ENCODE results near the gene C11orf21. TPM values are rescaled to one million over a fixed set of nuclear protein-coding genes. Genes with fewer than 3 reads are reported as not detected.

C11orf21 gene
- total and polyA plus RNA-seq, 2 of the 8 experiments (the other 6 are each of a cell fraction or from before 2014, with no cell fraction given), result not detected

GRCh38 chr11:2295971-2296912 lies 5.5 kb downstream of the C11orf21 start:
- H2BK20ac ChIP-seq (ENCODE audit: low read length), result no peak overlapping the region
- no peaks in the 10 kb centered on the region for H3K79me1 ChIP-seq (ENCODE audit: low read depth, low read length)
- H3K4me2 ChIP-seq (ENCODE audit: insufficient read depth in 1 of 2, low read depth in 2 of 2, low read length in 2 of 2), result no peak overlapping the region
- no peak overlapping the region for H4K91ac ChIP-seq (replicated peaks; ENCODE audit: insufficient read length, low read length)
- ChIA-PET POLR2A (ENCODE audit: partially characterized antibody) (interaction anchor here (1.9 kb wide), 1 partner anchor 97 kb away, joined by 4 read pairs; no protein-coding TSS in a partner anchor), CTCF (ENCODE audit: partially characterized antibody) (interaction anchor here (0.8 to 14.9 kb wide), 12 partner anchors 9 to 124 kb away, joined by 3 to 333 read pairs (median 6); no protein-coding TSS in a partner anchor)
- H2BK12ac ChIP-seq (ENCODE audit: low read depth, low read length), result no peak overlapping the region
- no peak overlapping the region for H3K14ac ChIP-seq (ENCODE audit: insufficient read length)
- no peak overlapping the region for H2BK5ac ChIP-seq (ENCODE audit: low read depth, low read length)
- H2BK120ac ChIP-seq (replicated peaks; ENCODE audit: low read depth, low read length), result no peak overlapping the region
- no peak for FAIRE-seq
- H3K9me3 ChIP-seq (ENCODE audit: insufficient read depth in 2 of 2, low read depth in 1 of 2, low read length in 1 of 2), result no peaks in the 10 kb centered on the region
- no peak overlapping the region for H3K4me3 ChIP-seq (ENCODE audit: extremely low read depth in 1 of 4, insufficient read depth in 2 of 4, low read depth in 3 of 4, low read length in 4 of 4)
- no peaks in the 10 kb centered on the region for H4K20me1 ChIP-seq (replicated peaks in 1 of 2; ENCODE audit: control insufficient read depth in 1 of 2, insufficient read depth in 2 of 2, low read length in 2 of 2)
- H3K23ac ChIP-seq (ENCODE audit: insufficient read length), result no peak overlapping the region
- H3K79me2 ChIP-seq (ENCODE audit: control insufficient read depth in 1 of 2, insufficient read depth in 2 of 2, low read length in 2 of 2), result no peaks in the 10 kb centered on the region
- no peak overlapping the region for H2AFZ ChIP-seq (ENCODE audit: low read length)
- H3K56ac ChIP-seq (replicated peaks; ENCODE audit: insufficient read length, low read depth, low read length), result no peak overlapping the region
- 87% methylated on average over 17 of the region's 17 CpGs; no CpG with 5 or more reads in 1 of the 2 experiments for WGBS, 2 experiments (ENCODE audit: extremely low coverage in 1 of 2, insufficient coverage in 1 of 2, insufficient read length in 1 of 2, insufficient replicate concordance in 2 of 2, low coverage in 1 of 2, low lambda C conversion rate in 2 of 2, missing lambda C conversion rate in 1 of 2)
- no peak overlapping the region for H3K18ac ChIP-seq (ENCODE audit: extremely low read depth, low read length)
- H3K9ac ChIP-seq (replicated peaks in 1 of 4; ENCODE audit: extremely low read depth in 1 of 4, low read depth in 3 of 4, low read length in 3 of 4), result no peak overlapping the region
- H3K27ac ChIP-seq (ENCODE audit: low read depth, low read length), result no peak overlapping the region
- H4K8ac ChIP-seq (ENCODE audit: extremely low read depth, insufficient read depth, low read length), result no peak overlapping the region
- H2AK5ac ChIP-seq (ENCODE audit: low read depth, low read length), result no peak overlapping the region
- H3K27me3 ChIP-seq (replicated peaks in 1 of 4; ENCODE audit: control insufficient read depth in 3 of 4, extremely low read depth in 1 of 4, insufficient read depth in 3 of 4, low read length in 3 of 4), result peaks cover 0 to 4% (median 1%) of the 10 kb centered on the region in 4 experiments; a peak in 2 of 7 replicates
- H2BK15ac ChIP-seq (ENCODE audit: low read length), result no peak overlapping the region
- no peak overlapping the region for H4K5ac ChIP-seq (ENCODE audit: insufficient read length, low read depth, low read length)
- H3K36me3 ChIP-seq (ENCODE audit: control insufficient read depth in 2 of 4, insufficient read depth in 4 of 4, low read length in 3 of 4), result no peaks in the 10 kb centered on the region
- no peak for DNase-seq (ENCODE audit: low read depth in 1 of 2, low spot score in 2 of 2)
- no peaks in the 10 kb centered on the region for H3K23me2 ChIP-seq (ENCODE audit: low read depth, low read length)
- H3K4ac ChIP-seq (replicated peaks; ENCODE audit: insufficient read length, low read depth, low read length), result no peak overlapping the region
- no peaks in the 10 kb centered on the region for H3K4me1 ChIP-seq (replicated peaks in 1 of 4; ENCODE audit: control insufficient read depth in 3 of 4, insufficient read depth in 4 of 4, low read length in 3 of 4)
- no peak for TF ChIP-seq RAD21 (IDR thresholded peaks at IDR 0.05 in 1 of 2, conservative IDR thresholded peaks at IDR 0.05 in 1 of 2; ENCODE audit: low read depth in 2 of 2, low read length in 2 of 2)
- TF ChIP-seq CBX5 (IDR thresholded peaks at IDR 0.05; ENCODE audit: low read depth, low read length), result no peak
- no peak for TF ChIP-seq HDAC6 (IDR thresholded peaks at IDR 0.05; ENCODE audit: low read depth, low read length)
- no peak for TF ChIP-seq CHD1 (IDR thresholded peaks at IDR 0.05; ENCODE audit: low read depth, low read length)
- no peak for TF ChIP-seq EP300 (IDR thresholded peaks at IDR 0.05; ENCODE audit: borderline replicate concordance in 1 of 2, low read depth in 2 of 2, low read length in 2 of 2)
- no peak for TF ChIP-seq E2F6 (IDR thresholded peaks at IDR 0.05)
- TF ChIP-seq RBBP5 (IDR thresholded peaks at IDR 0.05; ENCODE audit: borderline replicate concordance, low read depth, low read length), result no peak
- no peak for TF ChIP-seq SUZ12 (IDR thresholded peaks at IDR 0.05; ENCODE audit: low read length)
- TF ChIP-seq PHF8 (conservative IDR thresholded peaks at IDR 0.05; ENCODE audit: low read depth, low read length), result no peak
- TF ChIP-seq EZH2 (IDR thresholded peaks at IDR 0.05; ENCODE audit: low read depth, low read length, severe bottlenecking), result no peak

Measured in H1 (cell line).